ENCODE results near the gene NAALADL2. TPM values are rescaled to one million over a fixed set of nuclear protein-coding genes. Genes with fewer than 3 reads are reported as not detected.

The NAALADL2 gene
- total RNA-seq, 2 experiments from 2014 or later, result 0.30 to 1.2 TPM

DNA sequence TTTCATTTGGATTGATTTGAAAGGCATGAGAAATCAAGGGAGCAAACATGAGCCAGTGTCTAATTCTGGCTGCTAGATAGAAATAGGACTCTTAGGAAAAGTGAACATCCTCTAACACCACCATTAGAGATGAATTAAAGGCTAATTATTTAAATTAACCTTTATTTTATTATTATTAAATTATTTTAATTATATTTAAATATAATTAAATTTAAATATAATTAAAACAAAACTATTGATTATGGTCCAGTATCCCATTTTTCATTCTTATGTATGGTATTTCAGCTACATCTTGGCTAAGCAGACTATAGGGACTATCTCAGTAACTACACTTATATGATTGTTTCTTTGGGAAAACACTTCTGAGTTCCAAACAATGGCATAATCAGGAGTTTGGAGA, 904.8 kb downstream of the NAALADL2 start:
- TF ChIP-seq, protein P1, sequence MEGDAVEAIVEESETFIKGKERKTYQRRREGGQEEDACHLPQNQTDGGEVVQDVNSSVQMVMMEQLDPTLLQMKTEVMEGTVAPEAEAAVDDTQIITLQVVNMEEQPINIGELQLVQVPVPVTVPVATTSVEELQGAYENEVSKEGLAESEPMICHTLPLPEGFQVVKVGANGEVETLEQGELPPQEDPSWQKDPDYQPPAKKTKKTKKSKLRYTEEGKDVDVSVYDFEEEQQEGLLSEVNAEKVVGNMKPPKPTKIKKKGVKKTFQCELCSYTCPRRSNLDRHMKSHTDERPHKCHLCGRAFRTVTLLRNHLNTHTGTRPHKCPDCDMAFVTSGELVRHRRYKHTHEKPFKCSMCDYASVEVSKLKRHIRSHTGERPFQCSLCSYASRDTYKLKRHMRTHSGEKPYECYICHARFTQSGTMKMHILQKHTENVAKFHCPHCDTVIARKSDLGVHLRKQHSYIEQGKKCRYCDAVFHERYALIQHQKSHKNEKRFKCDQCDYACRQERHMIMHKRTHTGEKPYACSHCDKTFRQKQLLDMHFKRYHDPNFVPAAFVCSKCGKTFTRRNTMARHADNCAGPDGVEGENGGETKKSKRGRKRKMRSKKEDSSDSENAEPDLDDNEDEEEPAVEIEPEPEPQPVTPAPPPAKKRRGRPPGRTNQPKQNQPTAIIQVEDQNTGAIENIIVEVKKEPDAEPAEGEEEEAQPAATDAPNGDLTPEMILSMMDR (IDR thresholded peaks at IDR 0.05), result no peak
- DNase-seq (no peak), ATAC-seq (ENCODE audit: poor library complexity) (no peak)
- H3K36me3 ChIP-seq (ENCODE audit: insufficient read depth, low read length), result no peaks in the 10 kb centered on the region
- H3K4me1 Mint-ChIP-seq (ENCODE audit: low read depth), result no peaks in the 10 kb centered on the region
- ChIA-PET POLR2A (no interaction called here), CTCF (no interaction called here)
- H3K27ac Mint-ChIP-seq, result no peak overlapping the region
- H3K9me3 ChIP-seq (ENCODE audit: control insufficient read depth in 1 of 2, insufficient read depth in 1 of 2, low read length in 2 of 2), result peaks cover 0 to 4% of the 10 kb centered on the region in 2 experiments
- no peak overlapping the region for H3K27ac ChIP-seq (ENCODE audit: low read depth in 1 of 2, low read length in 2 of 2)
- no peaks in the 10 kb centered on the region for H3K36me3 Mint-ChIP-seq (ENCODE audit: low read depth)
- no peaks in the 10 kb centered on the region for H3K4me1 ChIP-seq (ENCODE audit: insufficient read depth, low read length)
- no peak overlapping the region for H3K4me3 ChIP-seq (ENCODE audit: low read length)
- H3K4me3 Mint-ChIP-seq, result no peak overlapping the region
- intact Hi-C loops (cut with DNase I, micrococcal nuclease), result no loop called here
- H3K27me3 Mint-ChIP-seq, result no peaks in the 10 kb centered on the region
- H3K27me3 ChIP-seq (ENCODE audit: control insufficient read depth in 1 of 2, insufficient read depth in 2 of 2, low read length in 2 of 2), result no peaks in the 10 kb centered on the region
- peaks cover 4% of the 10 kb centered on the region for H3K9me3 Mint-ChIP-seq

DNA sequence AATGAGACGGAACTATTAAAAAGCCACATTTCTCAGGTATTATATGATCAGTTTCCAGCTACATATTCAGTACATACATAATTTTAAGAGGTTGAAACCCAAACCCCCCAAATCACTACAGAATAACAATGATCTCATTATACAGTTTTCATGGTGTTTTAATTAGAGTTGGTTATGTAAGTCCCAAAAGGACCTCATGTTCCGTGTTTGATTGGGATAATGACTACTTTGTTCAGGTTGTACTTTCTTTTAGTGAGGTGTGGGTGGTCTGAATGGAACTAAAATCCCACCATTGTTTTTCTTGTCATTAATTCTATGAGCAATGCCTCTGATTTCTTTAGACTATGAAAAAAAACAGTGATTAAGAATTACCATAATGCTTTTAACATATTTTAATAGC, 905.6 kb downstream of the NAALADL2 start:
- Mint-ChIP-seq H3K4me3 (no peak overlapping the region), H3K27me3 (no peaks in the 10 kb centered on the region), H3K36me3 (ENCODE audit: low read depth) (no peaks in the 10 kb centered on the region), H3K27ac (no peak overlapping the region), H3K9me3 (peaks cover 4% of the 10 kb centered on the region), H3K4me1 (ENCODE audit: low read depth) (no peaks in the 10 kb centered on the region)
- Histone ChIP-seq H3K36me3 (ENCODE audit: insufficient read depth, low read length) (no peaks in the 10 kb centered on the region), H3K27ac (ENCODE audit: low read depth in 1 of 2, low read length in 2 of 2) (no peak overlapping the region), H3K27me3 (ENCODE audit: control insufficient read depth in 1 of 2, insufficient read depth in 2 of 2, low read length in 2 of 2) (no peaks in the 10 kb centered on the region), H3K4me3 (ENCODE audit: low read length) (no peak overlapping the region), H3K4me1 (ENCODE audit: insufficient read depth, low read length) (no peaks in the 10 kb centered on the region), H3K9me3 (ENCODE audit: control insufficient read depth in 1 of 2, insufficient read depth in 1 of 2, low read length in 2 of 2) (peaks cover 0 to 4% of the 10 kb centered on the region in 2 experiments)
- TF ChIP-seq, protein P1 (IDR thresholded peaks at IDR 0.05), result no peak
- no peak for ATAC-seq (ENCODE audit: poor library complexity)
- DNase-seq, result no peak
- CTCF ChIA-PET, result no interaction called here
- intact Hi-C loops (cut with DNase I, micrococcal nuclease), result no loop called here
- POLR2A ChIA-PET, result no interaction called here

DNA sequence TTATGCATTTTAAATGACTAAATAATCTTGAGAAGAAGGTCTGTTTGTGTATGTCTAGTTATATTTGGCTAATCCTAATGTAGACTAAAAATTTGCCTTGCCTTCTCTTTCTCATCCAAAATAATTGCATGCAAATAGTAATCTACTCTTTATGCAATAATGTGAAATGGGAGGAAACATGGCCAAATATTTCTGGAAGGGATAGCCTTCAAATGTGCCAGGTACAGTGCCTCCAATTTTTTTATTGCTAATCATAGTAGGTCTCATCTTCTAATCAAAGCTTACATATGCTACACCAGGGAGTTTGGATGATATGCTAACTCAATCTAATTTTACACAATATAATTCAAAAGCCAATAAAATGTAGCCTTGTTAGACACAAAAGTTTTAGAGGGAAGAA, 911.3 kb downstream of the NAALADL2 start:
- Mint-ChIP-seq H3K36me3 (ENCODE audit: low read depth) (no peaks in the 10 kb centered on the region), H3K27me3 (no peaks in the 10 kb centered on the region), H3K4me3 (no peak overlapping the region), H3K9me3 (peaks cover 6% of the 10 kb centered on the region), H3K4me1 (ENCODE audit: low read depth) (no peaks in the 10 kb centered on the region), H3K27ac (no peak overlapping the region)
- TF ChIP-seq, protein P1 (IDR thresholded peaks at IDR 0.05), result no peak
- Histone ChIP-seq H3K27ac (ENCODE audit: low read depth in 1 of 2, low read length in 2 of 2) (no peak overlapping the region), H3K4me1 (ENCODE audit: insufficient read depth, low read length) (no peaks in the 10 kb centered on the region), H3K27me3 (ENCODE audit: control insufficient read depth in 1 of 2, insufficient read depth in 2 of 2, low read length in 2 of 2) (no peaks in the 10 kb centered on the region), H3K9me3 (ENCODE audit: control insufficient read depth in 1 of 2, insufficient read depth in 1 of 2, low read length in 2 of 2) (no peaks in the 10 kb centered on the region), H3K36me3 (ENCODE audit: insufficient read depth, low read length) (no peaks in the 10 kb centered on the region), H3K4me3 (ENCODE audit: low read length) (no peak overlapping the region)
- ATAC-seq (ENCODE audit: poor library complexity), result no peak
- ChIA-PET POLR2A (no interaction called here), CTCF (no interaction called here)
- intact Hi-C loops (cut with DNase I, micrococcal nuclease), result no loop called here
- no peak for DNase-seq

Data from CD4-positive, alpha-beta T cell (primary cell).